Measurements from ENCODE around the gene LDLRAD4. TPM values are rescaled to one million over a fixed set of nuclear protein-coding genes. Genes with fewer than 3 reads are reported as not detected.
A peak's percentile ranks its signal among the peaks of the same experiment; 100 is the strongest.

The LDLRAD4 gene
- total and polyA plus RNA-seq, 12 donors: 3.9 to 64.5 (median 36.0) TPM

DNA sequence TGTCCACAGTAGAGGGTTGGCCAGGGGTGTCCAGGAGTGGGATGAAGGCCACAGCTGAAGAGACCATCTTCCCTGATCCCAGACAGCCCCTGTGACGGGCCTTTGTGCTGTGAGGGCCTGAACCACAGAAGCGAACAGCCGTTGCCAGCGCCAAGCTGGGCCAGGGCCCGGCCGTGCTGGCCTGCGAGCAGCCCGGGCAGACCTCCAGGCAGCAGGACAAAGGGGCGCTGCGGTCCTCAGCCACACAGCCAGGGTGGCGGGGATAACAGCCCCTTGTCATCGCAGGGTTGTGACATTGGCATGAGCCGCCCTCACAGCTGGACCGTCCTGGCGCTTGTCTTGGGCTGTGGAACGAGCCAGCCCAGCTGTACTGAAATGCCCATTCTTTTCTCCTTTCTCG, 346.7 kb downstream of the LDLRAD4 start:
- H3K9me3 ChIP-seq (replicated peaks in 1 of 3): no peaks in the 10 kb centered on the region

DNA sequence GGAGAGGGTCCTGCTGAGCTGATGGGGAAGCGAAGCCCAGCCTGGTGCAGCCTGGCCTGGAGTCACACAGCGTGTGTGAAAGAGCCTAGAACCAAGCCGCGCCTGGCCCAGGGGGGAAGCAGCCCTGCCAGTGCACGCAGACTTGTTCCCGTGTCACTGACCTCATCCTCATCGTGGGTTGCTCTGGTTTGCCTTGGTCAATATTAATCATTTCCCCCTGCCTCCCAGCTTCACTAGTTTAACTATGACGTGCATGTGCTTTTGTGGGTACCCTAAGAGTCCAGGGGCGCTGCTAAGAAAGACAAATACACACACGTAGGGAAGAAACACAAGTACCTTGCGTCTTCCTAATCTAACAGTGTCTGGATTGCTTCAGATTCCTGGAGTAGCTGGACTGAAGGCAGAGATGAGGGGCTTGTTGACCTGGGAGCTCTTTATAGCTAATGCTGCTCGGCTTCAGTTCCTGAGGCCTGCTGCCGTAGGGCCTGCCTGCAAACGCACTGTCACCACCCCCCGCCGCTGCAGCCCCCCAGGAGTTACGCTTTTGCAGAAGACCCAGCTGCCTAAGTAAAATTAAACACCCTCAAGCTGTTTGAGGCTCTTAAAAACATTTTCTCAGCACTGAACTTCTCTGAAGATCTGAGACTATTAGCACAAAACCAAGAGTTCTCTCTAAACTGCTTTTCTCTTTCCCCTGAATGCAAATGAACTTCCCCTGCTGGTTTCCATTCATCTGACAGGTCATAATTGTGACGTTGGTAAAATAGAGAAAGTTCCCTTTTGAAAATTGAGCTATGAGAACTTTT, 348.6 kb downstream of the LDLRAD4 start:
- WGBS, 4 donors: 69 to 80% (median 76%) methylated on average over 13 to 18 of the region's 18 CpGs
- H3K9me3 ChIP-seq (replicated peaks in 1 of 3): no peaks in the 10 kb centered on the region
- no peak overlapping the region for H3K4me3 ChIP-seq
- intact Hi-C loops (cut with DNase I): loop anchor here in 1 of 2 donors (10.0 kb wide), 1 partner anchor 58 kb away; no protein-coding TSS in a partner anchor
- TF ChIP-seq, protein P1, sequence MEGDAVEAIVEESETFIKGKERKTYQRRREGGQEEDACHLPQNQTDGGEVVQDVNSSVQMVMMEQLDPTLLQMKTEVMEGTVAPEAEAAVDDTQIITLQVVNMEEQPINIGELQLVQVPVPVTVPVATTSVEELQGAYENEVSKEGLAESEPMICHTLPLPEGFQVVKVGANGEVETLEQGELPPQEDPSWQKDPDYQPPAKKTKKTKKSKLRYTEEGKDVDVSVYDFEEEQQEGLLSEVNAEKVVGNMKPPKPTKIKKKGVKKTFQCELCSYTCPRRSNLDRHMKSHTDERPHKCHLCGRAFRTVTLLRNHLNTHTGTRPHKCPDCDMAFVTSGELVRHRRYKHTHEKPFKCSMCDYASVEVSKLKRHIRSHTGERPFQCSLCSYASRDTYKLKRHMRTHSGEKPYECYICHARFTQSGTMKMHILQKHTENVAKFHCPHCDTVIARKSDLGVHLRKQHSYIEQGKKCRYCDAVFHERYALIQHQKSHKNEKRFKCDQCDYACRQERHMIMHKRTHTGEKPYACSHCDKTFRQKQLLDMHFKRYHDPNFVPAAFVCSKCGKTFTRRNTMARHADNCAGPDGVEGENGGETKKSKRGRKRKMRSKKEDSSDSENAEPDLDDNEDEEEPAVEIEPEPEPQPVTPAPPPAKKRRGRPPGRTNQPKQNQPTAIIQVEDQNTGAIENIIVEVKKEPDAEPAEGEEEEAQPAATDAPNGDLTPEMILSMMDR (IDR thresholded peaks at IDR 0.05): no peak
- TF ChIP-seq POLR2A (IDR thresholded peaks at IDR 0.05): peak in 1 of 2 donors; percentile 20
- peaks cover 0 to 9% of the 10 kb centered on the region in 2 donors for H3K4me1 ChIP-seq (replicated peaks in 1 of 2)
- peak overlapping the region in 3 of 5 donors; percentile 60 to 84 (median 82) for H3K27ac ChIP-seq
- no peaks in the 10 kb centered on the region for H3K27me3 ChIP-seq
- DNase-seq: peak in 6 of 7 donors; percentile 55 to 76 (median 62)
- no peaks in the 10 kb centered on the region for H3K36me3 ChIP-seq (replicated peaks in 1 of 2)

More for the DNA sequence above, 346.7 kb downstream of the LDLRAD4 start:
- H3K36me3 ChIP-seq (replicated peaks in 1 of 2): no peaks in the 10 kb centered on the region
- H3K4me1 ChIP-seq (replicated peaks in 1 of 2): peaks cover 0 to 9% of the 10 kb centered on the region in 2 donors
- no peaks in the 10 kb centered on the region for H3K27me3 ChIP-seq
- no peak for DNase-seq
- no peak overlapping the region for H3K4me3 ChIP-seq
- WGBS, 4 donors: 90 to 97% (median 96%) methylated on average over 6 to 17 of the region's 17 CpGs
- H3K27ac ChIP-seq: no peak overlapping the region
- intact Hi-C loops (cut with DNase I): loop anchor here in 1 of 2 donors (10.0 kb wide), 1 partner anchor 60 kb away; no protein-coding TSS in a partner anchor
- TF ChIP-seq, protein P1 (IDR thresholded peaks at IDR 0.05): no peak
- no peak for TF ChIP-seq POLR2A (IDR thresholded peaks at IDR 0.05)

DNA sequence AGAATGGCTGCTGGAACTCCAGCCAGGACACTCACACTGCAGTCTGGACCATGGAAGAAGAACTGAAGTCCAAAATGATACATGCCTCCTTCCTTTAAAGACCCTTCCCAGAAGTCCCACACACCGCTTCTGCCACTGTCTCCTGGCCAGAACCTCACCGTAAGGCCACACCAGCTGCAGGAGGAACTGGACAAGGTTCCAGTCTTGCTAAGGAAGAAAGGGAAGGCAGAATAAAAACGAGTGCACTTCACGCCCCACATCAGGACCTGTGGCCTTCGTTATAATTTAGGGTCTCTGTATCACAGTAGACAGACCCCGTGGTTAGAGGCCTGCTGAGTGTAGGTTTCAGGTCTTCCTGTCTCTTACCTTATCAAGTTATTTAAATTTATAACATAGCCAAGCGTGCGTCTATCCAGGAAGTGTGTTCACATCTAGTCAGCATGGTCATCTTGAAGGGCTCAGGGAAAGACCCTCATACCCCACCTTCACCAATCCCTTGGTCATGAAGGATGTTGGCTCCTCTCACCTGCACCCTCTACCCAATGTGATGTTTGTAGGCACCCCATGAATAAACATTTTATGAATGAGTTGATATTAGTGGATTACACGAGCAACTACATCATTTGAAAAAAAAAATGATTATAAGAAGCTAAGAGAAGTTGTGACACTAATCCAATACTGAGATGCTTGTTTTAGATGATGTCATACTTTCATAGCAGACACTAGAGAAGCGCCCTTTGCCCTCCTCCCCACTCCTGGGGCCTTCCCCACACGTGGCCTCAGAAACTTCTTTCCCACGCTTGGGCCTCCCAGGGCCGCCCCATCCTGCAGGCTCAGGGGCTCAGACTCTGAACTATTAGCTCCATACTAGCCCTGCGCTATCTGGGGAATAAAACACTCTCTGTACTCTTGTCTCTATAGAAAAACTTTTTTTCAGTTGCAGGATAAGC, 350.2 kb downstream of the LDLRAD4 start:
- Histone ChIP-seq H3K9me3 (replicated peaks in 1 of 3) (no peaks in the 10 kb centered on the region), H3K27ac (peak overlapping the region in 1 of 5 donors; percentile 81), H3K4me1 (replicated peaks in 1 of 2) (peaks cover 0 to 9% of the 10 kb centered on the region in 2 donors), H3K4me3 (no peak overlapping the region), H3K36me3 (replicated peaks in 1 of 2) (no peaks in the 10 kb centered on the region), H3K27me3 (no peaks in the 10 kb centered on the region)
- intact Hi-C loops (cut with DNase I): loop anchor here in 1 of 2 donors (10.0 kb wide), 1 partner anchor 56 kb away; no protein-coding TSS in a partner anchor
- no peak for DNase-seq
- WGBS, 4 donors: 82 to 87% (median 84%) methylated on average over 14 of the region's 14 CpGs
- no peak for TF ChIP-seq POLR2A (IDR thresholded peaks at IDR 0.05)
- TF ChIP-seq, protein P1 (IDR thresholded peaks at IDR 0.05): no peak

DNA sequence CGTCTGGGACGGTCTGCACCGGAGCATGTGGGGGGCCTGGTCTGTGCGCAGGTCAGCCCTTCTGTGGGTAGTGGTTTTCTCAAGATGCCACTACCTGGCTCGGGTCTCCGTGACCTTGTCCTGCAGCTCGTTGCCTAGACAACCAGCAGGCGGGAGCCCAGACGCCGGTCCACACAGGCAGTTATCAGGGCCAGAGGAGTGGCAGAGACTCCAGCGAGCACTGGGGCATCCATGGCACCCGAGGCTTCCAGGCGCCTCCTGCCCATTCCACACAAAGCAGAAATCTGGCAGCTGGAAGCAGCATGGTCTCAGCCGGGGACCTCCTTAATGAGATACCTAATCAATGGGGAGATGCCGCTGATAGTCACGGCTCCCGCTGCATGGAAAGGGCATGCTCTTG, 351.7 kb downstream of the LDLRAD4 start:
- no peaks in the 10 kb centered on the region for H3K9me3 ChIP-seq (replicated peaks in 1 of 3)
- H3K36me3 ChIP-seq (replicated peaks in 1 of 2): no peaks in the 10 kb centered on the region
- H3K4me3 ChIP-seq: no peak overlapping the region
- peak in 1 of 7 donors; percentile 47 for DNase-seq
- peaks cover 0 to 4% of the 10 kb centered on the region in 2 donors for H3K4me1 ChIP-seq (replicated peaks in 1 of 2)
- intact Hi-C loops (cut with DNase I): no loop called here
- H3K27ac ChIP-seq: peak overlapping the region in 1 of 5 donors; percentile 9
- no peaks in the 10 kb centered on the region for H3K27me3 ChIP-seq
- no peak for TF ChIP-seq POLR2A (IDR thresholded peaks at IDR 0.05)
- TF ChIP-seq, protein P1 (IDR thresholded peaks at IDR 0.05): no peak
- 36 to 67% (median 49%) methylated on average over 8 to 17 of the region's 17 CpGs for WGBS, 4 donors
